HFFc6 (cell line): ENCODE measurements around the gene ZNF138. TPM values are rescaled to one million over a fixed set of nuclear protein-coding genes. Genes with fewer than 3 reads are reported as not detected.
"Not testable (repeated sequence)": the region's sequence is repeated elsewhere in the genome, so short reads cannot be mapped to it uniquely, and the experiment has no call there.

ENCODE experiments used
- DNase-seq: peaks from one replicate; pipeline ENCODE4 v3.0.0-alpha.2; 2018
- H3K27ac Mint-ChIP-seq: 2 replicates; pipeline ENCODE4 v1.8.0; 2020; ENCODE audit warnings: mild to moderate bottlenecking, mixed read lengths
- H3K27me3 Mint-ChIP-seq: 2 replicates; pipeline ENCODE4 v1.8.0; 2021; ENCODE audit warnings: mild to moderate bottlenecking, moderate library complexity, mixed read lengths; ENCODE audit not compliant: insufficient read depth
- H3K36me3 Mint-ChIP-seq: 2 replicates; pipeline ENCODE4 v1.8.0; 2021; ENCODE audit warnings: low read depth, mixed read lengths
- H3K4me1 Mint-ChIP-seq: 2 replicates; pipeline ENCODE4 v1.8.0; 2020; ENCODE audit warnings: low read depth, mixed read lengths
- H3K4me3 Mint-ChIP-seq: 2 replicates; pipeline ENCODE4 v1.8.0; 2020; ENCODE audit warnings: mild to moderate bottlenecking, moderate library complexity, mixed read lengths
- H3K9me3 Mint-ChIP-seq: 2 replicates; pipeline ENCODE4 v1.8.0; 2020; ENCODE audit warnings: mild to moderate bottlenecking, mixed read lengths
- CTCF ChIP-seq: fragments of 200-600 bp; sonication (generic); IDR thresholded peaks from 2 replicates; pipeline ENCODE4 v1.5.0; 2021; ENCODE audit warnings: antibody characterized with exemption, mild to moderate bottlenecking
- total RNA-seq, 6 experiments: library from RNA; stranded (reverse); fragmentation: NEBNext Ultra II Directional; extraction: Animal tissue kit (Norgen Biotek cat#: 25700); gene quantifications; 2 replicates in 1 of 6; 3 replicates in 5 of 6; pipeline ENCODE4 v1.2.3, GENCODE V29; 2021

The ZNF138 gene
- total RNA-seq, 6 experiments from 2014 or later: 2.3 to 3.1 (median 2.6) TPM

GRCh38 chr7:64793106-64793755 is 997 bp upstream of the ZNF138 start:
- peak; percentile 35 for DNase-seq
- H3K4me3 Mint-ChIP-seq: peak overlapping the region; percentile 43; the same call in 1 of the 2 replicates
- TF ChIP-seq CTCF: no peak
- H3K4me1 Mint-ChIP-seq: peaks cover 26% of the 10 kb centered on the region
- peaks cover 5% of the 10 kb centered on the region; the same call in 1 of the 2 replicates for H3K27me3 Mint-ChIP-seq
- no peak overlapping the region; the same call in 1 of the 2 replicates for H3K27ac Mint-ChIP-seq
- H3K9me3 Mint-ChIP-seq: no peaks in the 10 kb centered on the region
- H3K36me3 Mint-ChIP-seq: no peaks in the 10 kb centered on the region

GRCh38 chr7:64795176-64795575 is 948 bp downstream of the ZNF138 start:
- peak overlapping the region; percentile 99 for H3K4me3 Mint-ChIP-seq
- H3K4me1 Mint-ChIP-seq: peaks cover 26% of the 10 kb centered on the region
- H3K27ac Mint-ChIP-seq: peak overlapping the region; percentile 100
- no peak for TF ChIP-seq CTCF
- no peaks in the 10 kb centered on the region for H3K9me3 Mint-ChIP-seq
- H3K36me3 Mint-ChIP-seq: peaks cover 14% of the 10 kb centered on the region
- DNase-seq: no peak
- H3K27me3 Mint-ChIP-seq: peaks cover 5% of the 10 kb centered on the region; the same call in 1 of the 2 replicates

- not testable (repeated sequence) for H3K27me3 Mint-ChIP-seq, DNase-seq, H3K4me3 Mint-ChIP-seq, H3K27ac Mint-ChIP-seq, H3K9me3 Mint-ChIP-seq
- Mint-ChIP-seq H3K4me1 (peaks cover 19% of the 10 kb centered on the region), H3K36me3 (peaks cover 30% of the 10 kb centered on the region)
Observed at GRCh38 chr7:64799169-64799568, 4.9 kb downstream of the ZNF138 start.

GRCh38 chr7:64802699-64803098 is 8.5 kb downstream of the ZNF138 start:
- no peak overlapping the region for H3K4me3 Mint-ChIP-seq
- DNase-seq: no peak
- peaks cover 41% of the 10 kb centered on the region for H3K36me3 Mint-ChIP-seq
- no peak for TF ChIP-seq CTCF
- H3K9me3 Mint-ChIP-seq: peaks cover 4% of the 10 kb centered on the region; the same call in 1 of the 2 replicates
- peaks cover 4% of the 10 kb centered on the region; the same call in 1 of the 2 replicates for H3K4me1 Mint-ChIP-seq
- no peak overlapping the region for H3K27ac Mint-ChIP-seq
- H3K27me3 Mint-ChIP-seq: peaks cover 3% of the 10 kb centered on the region

GRCh38 chr7:64807731-64808365 is 13.6 kb downstream of the ZNF138 start:
- no peak overlapping the region for H3K27ac Mint-ChIP-seq
- H3K9me3 Mint-ChIP-seq: peaks cover 4% of the 10 kb centered on the region; the same call in 1 of the 2 replicates
- TF ChIP-seq CTCF: no peak
- H3K4me1 Mint-ChIP-seq: peaks cover 4% of the 10 kb centered on the region; the same call in 1 of the 2 replicates
- no peak overlapping the region for H3K4me3 Mint-ChIP-seq
- H3K27me3 Mint-ChIP-seq: peaks cover 3% of the 10 kb centered on the region
- DNase-seq: no peak
- peaks cover 15% of the 10 kb centered on the region for H3K36me3 Mint-ChIP-seq

GRCh38 chr7:64811767-64812166 is 17.5 kb downstream of the ZNF138 start:
- no peaks in the 10 kb centered on the region for H3K36me3 Mint-ChIP-seq
- TF ChIP-seq CTCF: no peak
- DNase-seq: no peak
- H3K9me3 Mint-ChIP-seq: peaks cover 4% of the 10 kb centered on the region; the same call in 1 of the 2 replicates
- no peak overlapping the region for H3K27ac Mint-ChIP-seq
- no peak overlapping the region for H3K4me3 Mint-ChIP-seq
- no peaks in the 10 kb centered on the region for H3K4me1 Mint-ChIP-seq
- H3K27me3 Mint-ChIP-seq: no peaks in the 10 kb centered on the region
